ENCODE data around the gene ZNF296.

The ZNF296 gene

GRCh38 chr19:45079911-45080370, 3.7 kb upstream of the ZNF296 start:
- DNase-seq: no peak

GRCh38 chr19:45079063-45079910, 3.0 kb upstream of the ZNF296 start, which contains the start of gene GEMIN7:
Gene GEMIN7, plus strand, starts transcription at chr19:45079260. Its CDS starts 10,855 bp downstream, at chr19:45090115.
- peak; percentile 82 to 85 for DNase-seq

- DNase-seq: no peak
These were observed 2.2 kb upstream of the ZNF296 start for GRCh38 chr19:45078390-45079062.

- no peak for DNase-seq
These were observed 813 bp upstream of the ZNF296 start for GRCh38 chr19:45076851-45077730.

GRCh38 chr19:45075301-45076028, 813 bp downstream of the ZNF296 start:
- peak; percentile 39 to 52 for DNase-seq

- no peak for DNase-seq
These were observed 1.5 kb downstream of the ZNF296 start for GRCh38 chr19:45074744-45075300.

GRCh38 chr19:45071969-45072790, 4.1 kb downstream of the ZNF296 start:
- DNase-seq: no peak

GRCh38 chr19:45071545-45071938, 4.7 kb downstream of the ZNF296 start:
- no peak for DNase-seq

GRCh38 chr19:45070861-45071544, 5.3 kb downstream of the ZNF296 start:
- DNase-seq: no peak

GRCh38 chr19:45070214-45070613, 6.1 kb downstream of the ZNF296 start:
- no peak for DNase-seq

- no peak for DNase-seq
These were observed 7.2 kb downstream of the ZNF296 start for GRCh38 chr19:45069056-45069455.

GRCh38 chr19:45068041-45068440, 8.2 kb downstream of the ZNF296 start:
- no peak for DNase-seq

GRCh38 chr19:45066921-45067661, 9.2 kb downstream of the ZNF296 start:
- no peak for DNase-seq

- DNase-seq: no peak
These were observed 12.2 kb downstream of the ZNF296 start for GRCh38 chr19:45063851-45064801.

- no peak for DNase-seq
These were observed 14.3 kb downstream of the ZNF296 start for GRCh38 chr19:45061965-45062364.

- peak; percentile 88 to 90 for DNase-seq
These were observed 16.9 kb downstream of the ZNF296 start for GRCh38 chr19:45059258-45059965.

- DNase-seq: no peak
These were observed 17.6 kb downstream of the ZNF296 start for GRCh38 chr19:45058622-45059159.

Data from activated CD4-positive, alpha-beta T cell treated with anti-CD3 and anti-CD28 coated beads, Interleukin-2, amount 50 U/mL, for 48 hours (primary cell).